ENCODE data around the gene RXRG. TPM values are rescaled to one million over a fixed set of nuclear protein-coding genes. Genes with fewer than 3 reads are reported as not detected.

RXRG gene
- total and polyA plus RNA-seq, 2 experiments from 2014 or later: not detected

DNA sequence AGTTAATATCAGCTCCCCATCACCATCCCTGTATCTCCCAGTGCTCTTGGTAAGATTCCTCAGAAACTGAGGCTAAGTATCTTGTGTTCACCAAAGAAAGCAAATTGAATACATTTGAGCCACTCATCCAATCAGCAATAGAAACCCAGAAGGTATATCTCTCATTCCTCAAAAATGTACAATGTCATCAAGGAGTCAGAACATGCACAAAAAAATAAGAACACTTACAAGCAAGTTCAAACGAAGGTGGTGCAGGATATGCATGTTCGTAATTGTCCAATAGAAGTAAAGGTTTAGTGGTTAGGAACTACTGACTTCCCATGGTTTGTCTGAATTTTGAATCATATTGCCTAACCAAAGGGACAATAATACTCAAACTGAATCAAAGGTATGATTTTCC, 24.3 kb downstream of the RXRG start:
- Histone ChIP-seq H3K9me2 (ENCODE audit: insufficient read depth) (no peaks in the 10 kb centered on the region), H3K4me1 (ENCODE audit: insufficient read depth) (no peaks in the 10 kb centered on the region), H3K27ac (no peak overlapping the region), H3K4me2 (ENCODE audit: unreplicated experiment) (no peak overlapping the region), H3K9me3 (ENCODE audit: low read depth) (no peaks in the 10 kb centered on the region), H3F3A (ENCODE audit: insufficient read depth) (no peaks in the 10 kb centered on the region), H3K4me3 (no peak overlapping the region), H2AFZ (no peak overlapping the region), H3K79me2 (ENCODE audit: insufficient read depth) (no peaks in the 10 kb centered on the region), H3K27me3 (replicated peaks; ENCODE audit: insufficient read depth) (peaks cover 11% of the 10 kb centered on the region; the same call in 1 of the 2 replicates), H4K20me1 (ENCODE audit: insufficient read depth) (no peaks in the 10 kb centered on the region), H3K9ac (no peak overlapping the region), H3K36me3 (ENCODE audit: low read depth) (no peaks in the 10 kb centered on the region)
- 32 to 39% methylated on average over 2 of the region's 2 CpGs for WGBS, 2 experiments (ENCODE audit: low coverage in 1 of 2, low lambda C conversion rate in 2 of 2, missing lambda C conversion rate in 2 of 2)
- TF ChIP-seq EZH2phosphoT487 (IDR thresholded peaks at IDR 0.05; ENCODE audit: insufficient read depth, low read depth): no peak
- no peak for TF ChIP-seq EZH2 (IDR thresholded peaks at IDR 0.05; ENCODE audit: insufficient read depth, poor library complexity, severe bottlenecking)
- in situ Hi-C loops (cut with MboI): no loop called here
- DNase-seq: no peak

DNA sequence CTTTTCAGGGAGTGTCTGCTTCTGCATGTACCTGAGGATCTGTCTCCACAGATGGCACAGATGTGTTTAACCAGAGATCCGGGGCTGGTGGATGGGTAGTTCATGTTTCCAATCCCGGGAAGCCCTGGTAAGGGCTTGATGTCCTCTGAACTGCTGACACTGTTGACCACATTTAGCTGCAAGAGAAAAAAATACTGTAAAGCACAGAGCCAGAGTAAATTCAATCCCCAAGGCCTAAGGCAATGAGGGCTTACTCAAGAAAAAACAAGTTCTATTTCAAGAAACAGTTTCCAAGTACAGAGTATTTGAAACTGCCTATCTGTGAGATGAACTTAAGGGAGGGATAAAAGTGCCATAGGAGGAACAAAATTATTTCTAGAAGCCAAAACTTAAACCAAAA, 25.1 kb downstream of the RXRG start:
- no peak overlapping the region for H3K4me3 ChIP-seq
- H3K4me2 ChIP-seq (ENCODE audit: unreplicated experiment): no peak overlapping the region
- H3F3A ChIP-seq (ENCODE audit: insufficient read depth): no peaks in the 10 kb centered on the region
- no peaks in the 10 kb centered on the region for H3K9me3 ChIP-seq (ENCODE audit: low read depth)
- H3K27me3 ChIP-seq (replicated peaks; ENCODE audit: insufficient read depth): peaks cover 18% of the 10 kb centered on the region
- no peaks in the 10 kb centered on the region for H3K9me2 ChIP-seq (ENCODE audit: insufficient read depth)
- no peaks in the 10 kb centered on the region for H3K79me2 ChIP-seq (ENCODE audit: insufficient read depth)
- H2AFZ ChIP-seq: no peak overlapping the region
- TF ChIP-seq EZH2phosphoT487 (IDR thresholded peaks at IDR 0.05; ENCODE audit: insufficient read depth, low read depth) (no peak), EZH2 (IDR thresholded peaks at IDR 0.05; ENCODE audit: insufficient read depth, poor library complexity, severe bottlenecking) (no peak)
- no peak overlapping the region for H3K9ac ChIP-seq
- no peaks in the 10 kb centered on the region for H3K4me1 ChIP-seq (ENCODE audit: insufficient read depth)
- DNase-seq: no peak
- no peak overlapping the region for H3K27ac ChIP-seq
- WGBS, 2 experiments (ENCODE audit: low coverage in 1 of 2, low lambda C conversion rate in 2 of 2, missing lambda C conversion rate in 2 of 2): 35 to 40% methylated on average over 2 of the region's 2 CpGs
- H3K36me3 ChIP-seq (ENCODE audit: low read depth): no peaks in the 10 kb centered on the region
- H4K20me1 ChIP-seq (ENCODE audit: insufficient read depth): no peaks in the 10 kb centered on the region
- in situ Hi-C loops (cut with MboI): no loop called here

DNA sequence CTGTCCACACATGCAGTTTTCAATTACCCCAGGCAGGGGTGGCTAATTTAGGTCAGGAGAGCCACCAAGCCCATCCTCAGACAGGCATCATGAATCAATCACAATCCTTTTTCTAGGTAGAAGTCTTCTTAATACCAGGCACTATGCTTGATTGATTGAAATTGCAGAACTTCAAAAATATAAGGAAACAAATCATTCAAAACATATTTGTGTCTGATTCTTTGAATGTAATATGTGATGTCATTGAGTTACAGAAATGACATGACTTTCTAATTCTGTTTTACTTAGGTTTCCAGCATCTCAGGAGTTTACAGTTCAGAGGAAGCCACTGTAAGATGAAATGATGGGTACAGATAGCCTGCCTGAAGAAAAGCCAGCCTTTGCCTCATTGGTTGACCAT, 26.7 kb downstream of the RXRG start:
- no peak overlapping the region for H3K4me2 ChIP-seq (ENCODE audit: unreplicated experiment)
- H3K27me3 ChIP-seq (replicated peaks; ENCODE audit: insufficient read depth): peaks cover 24% of the 10 kb centered on the region

DNA sequence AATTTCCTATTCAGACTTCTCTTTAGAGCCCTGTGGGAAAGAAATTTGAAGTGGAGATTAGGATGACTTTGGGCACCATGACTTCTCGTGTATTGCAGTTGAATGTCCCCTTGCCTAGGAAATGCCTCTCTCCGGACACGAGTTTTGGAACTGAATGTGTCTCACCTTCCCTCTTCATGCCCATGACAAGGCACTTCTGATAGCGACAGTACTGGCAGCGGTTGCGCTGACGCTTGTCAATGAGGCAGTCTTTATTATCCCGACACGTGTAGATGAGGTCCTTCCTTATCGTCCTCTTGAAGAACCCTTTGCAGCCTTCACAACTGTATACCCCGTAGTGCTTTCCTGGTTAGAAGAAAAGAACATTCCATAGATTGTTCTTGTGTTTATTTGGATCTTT, 28.1 kb downstream of the RXRG start:
- no peak overlapping the region for H3K9ac ChIP-seq
- H3K4me1 ChIP-seq (ENCODE audit: insufficient read depth): no peaks in the 10 kb centered on the region
- H3K36me3 ChIP-seq (ENCODE audit: low read depth): no peaks in the 10 kb centered on the region
- no peaks in the 10 kb centered on the region for H3K9me2 ChIP-seq (ENCODE audit: insufficient read depth)
- no peaks in the 10 kb centered on the region for H3K9me3 ChIP-seq (ENCODE audit: low read depth)
- no peaks in the 10 kb centered on the region for H4K20me1 ChIP-seq (ENCODE audit: insufficient read depth)
- no peak overlapping the region for H3K4me3 ChIP-seq
- H2AFZ ChIP-seq: no peak overlapping the region
- no peak overlapping the region for H3K27ac ChIP-seq
- peaks cover 35% of the 10 kb centered on the region for H3K27me3 ChIP-seq (replicated peaks; ENCODE audit: insufficient read depth)
- no peaks in the 10 kb centered on the region for H3K79me2 ChIP-seq (ENCODE audit: insufficient read depth)
- no peak overlapping the region for H3K4me2 ChIP-seq (ENCODE audit: unreplicated experiment)
- H3F3A ChIP-seq (ENCODE audit: insufficient read depth): no peaks in the 10 kb centered on the region
- DNase-seq: no peak
- TF ChIP-seq EZH2 (IDR thresholded peaks at IDR 0.05; ENCODE audit: insufficient read depth, poor library complexity, severe bottlenecking) (no peak), EZH2phosphoT487 (IDR thresholded peaks at IDR 0.05; ENCODE audit: insufficient read depth, low read depth) (no peak)
- in situ Hi-C loops (cut with MboI): no loop called here
- WGBS, 2 experiments (ENCODE audit: low coverage in 1 of 2, low lambda C conversion rate in 2 of 2, missing lambda C conversion rate in 2 of 2): 69 to 71% methylated on average over 11 of the region's 11 CpGs

More for the DNA sequence above, 26.7 kb downstream of the RXRG start:
- no peaks in the 10 kb centered on the region for H4K20me1 ChIP-seq (ENCODE audit: insufficient read depth)
- no peaks in the 10 kb centered on the region for H3K79me2 ChIP-seq (ENCODE audit: insufficient read depth)
- H3K9ac ChIP-seq: no peak overlapping the region
- no peaks in the 10 kb centered on the region for H3K36me3 ChIP-seq (ENCODE audit: low read depth)
- H3K9me3 ChIP-seq (ENCODE audit: low read depth): no peaks in the 10 kb centered on the region
- H2AFZ ChIP-seq: no peak overlapping the region
- no peak for DNase-seq
- in situ Hi-C loops (cut with MboI): no loop called here
- H3K27ac ChIP-seq: no peak overlapping the region
- no peaks in the 10 kb centered on the region for H3F3A ChIP-seq (ENCODE audit: insufficient read depth)
- no peak overlapping the region for H3K4me3 ChIP-seq
- TF ChIP-seq EZH2phosphoT487 (IDR thresholded peaks at IDR 0.05; ENCODE audit: insufficient read depth, low read depth) (no peak), EZH2 (IDR thresholded peaks at IDR 0.05; ENCODE audit: insufficient read depth, poor library complexity, severe bottlenecking) (no peak)
- no peaks in the 10 kb centered on the region for H3K4me1 ChIP-seq (ENCODE audit: insufficient read depth)
- H3K9me2 ChIP-seq (ENCODE audit: insufficient read depth): no peaks in the 10 kb centered on the region

DNA sequence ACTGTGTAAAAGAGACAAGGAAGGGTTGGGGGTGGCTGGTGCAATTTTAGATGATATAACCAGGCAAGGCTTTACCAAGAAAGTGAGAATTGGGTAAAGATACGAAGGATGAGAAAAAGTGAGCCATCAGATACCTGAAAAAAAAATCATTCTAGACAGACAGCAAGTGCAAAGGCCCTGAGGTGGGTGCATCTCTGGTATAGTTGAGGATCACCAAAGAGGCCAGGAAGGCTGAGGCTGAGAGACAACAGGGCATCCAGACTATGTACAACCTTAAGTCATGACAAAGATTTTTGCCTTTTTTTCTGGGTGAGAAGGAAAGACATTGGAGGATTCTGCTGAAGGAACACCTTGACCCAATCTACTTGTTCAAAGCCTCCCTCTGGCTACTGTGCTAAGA, 29.9 kb downstream of the RXRG start:
- Histone ChIP-seq H3F3A (ENCODE audit: insufficient read depth) (no peaks in the 10 kb centered on the region), H4K20me1 (ENCODE audit: insufficient read depth) (no peaks in the 10 kb centered on the region), H3K36me3 (ENCODE audit: low read depth) (no peaks in the 10 kb centered on the region), H3K9ac (no peak overlapping the region), H3K4me1 (ENCODE audit: insufficient read depth) (no peaks in the 10 kb centered on the region), H3K9me3 (ENCODE audit: low read depth) (no peaks in the 10 kb centered on the region), H3K4me3 (no peak overlapping the region), H3K9me2 (ENCODE audit: insufficient read depth) (no peaks in the 10 kb centered on the region), H3K27ac (no peak overlapping the region), H3K27me3 (replicated peaks; ENCODE audit: insufficient read depth) (peaks cover 33% of the 10 kb centered on the region), H2AFZ (no peak overlapping the region), H3K79me2 (ENCODE audit: insufficient read depth) (no peaks in the 10 kb centered on the region), H3K4me2 (ENCODE audit: unreplicated experiment) (no peak overlapping the region)
- no peak for DNase-seq
- TF ChIP-seq EZH2 (IDR thresholded peaks at IDR 0.05; ENCODE audit: insufficient read depth, poor library complexity, severe bottlenecking) (no peak), EZH2phosphoT487 (IDR thresholded peaks at IDR 0.05; ENCODE audit: insufficient read depth, low read depth) (no peak)
- 29 to 33% methylated on average over 1 of the region's 1 CpG for WGBS, 2 experiments (ENCODE audit: low coverage in 1 of 2, low lambda C conversion rate in 2 of 2, missing lambda C conversion rate in 2 of 2)
- in situ Hi-C loops (cut with MboI): no loop called here

Data from GM23248 (cell line).